GM18498 (cell line): ENCODE measurements around the gene TRIM49D1.
"Not testable (repeated sequence)": the region's sequence is repeated elsewhere in the genome, so short reads cannot be mapped to it uniquely, and the experiment has no call there.

Source experiments
- ATAC-seq: cut with Tn5 transposase; IDR thresholded peaks from one replicate; pipeline ENCODE4 v1.9.1; 2021; ENCODE audit warnings: mild to moderate bottlenecking, moderate library complexity; ENCODE audit not compliant: unreplicated experiment

TRIM49D1 gene, protein sequence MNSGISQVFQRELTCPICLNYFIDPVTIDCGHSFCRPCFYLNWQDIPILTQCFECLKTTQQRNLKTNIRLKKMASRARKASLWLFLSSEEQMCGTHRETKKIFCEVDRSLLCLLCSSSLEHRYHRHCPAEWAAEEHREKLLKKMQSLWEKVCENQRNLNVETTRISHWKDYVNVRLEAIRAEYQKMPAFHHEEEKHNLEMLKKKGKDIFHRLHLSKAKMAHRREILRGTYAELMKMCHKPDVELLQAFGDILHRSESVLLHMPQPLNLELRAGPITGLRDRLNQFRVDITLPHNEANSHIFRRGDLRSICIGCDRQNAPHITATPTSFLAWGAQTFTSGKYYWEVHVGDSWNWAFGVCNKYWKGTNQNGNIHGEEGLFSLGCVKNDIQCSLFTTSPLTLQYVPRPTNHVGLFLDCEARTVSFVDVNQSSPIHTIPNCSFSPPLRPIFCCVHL

DNA sequence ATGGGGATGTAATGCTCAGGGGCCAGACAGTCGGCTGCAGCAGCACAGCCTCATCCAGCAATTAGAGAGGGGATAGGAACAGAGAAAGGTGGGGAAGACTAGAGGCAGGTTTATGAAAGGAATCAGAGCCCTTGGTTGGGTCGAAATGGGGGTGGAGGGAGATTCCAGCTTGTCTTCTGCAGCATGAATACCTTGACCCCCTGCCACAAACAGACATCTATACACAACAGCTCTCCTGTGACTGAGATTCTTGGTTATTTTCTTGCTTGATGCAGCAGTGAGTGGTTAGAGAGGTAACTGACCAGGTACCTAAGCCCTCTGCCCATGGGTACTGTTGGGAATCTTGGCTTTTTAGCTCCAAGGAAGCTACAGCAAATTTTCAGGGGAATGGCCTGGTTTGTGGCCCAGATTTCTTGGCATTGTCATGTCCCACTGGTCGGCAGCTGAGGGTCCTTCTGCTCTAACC lies at the start of gene TRIM49D1:
TRIM49D1 (minus strand) TSS at position 51 of the 466 bp plus-strand sequence. CDS start 4,535 bp downstream, outside the sequence.
- no peak for ATAC-seq

DNA sequence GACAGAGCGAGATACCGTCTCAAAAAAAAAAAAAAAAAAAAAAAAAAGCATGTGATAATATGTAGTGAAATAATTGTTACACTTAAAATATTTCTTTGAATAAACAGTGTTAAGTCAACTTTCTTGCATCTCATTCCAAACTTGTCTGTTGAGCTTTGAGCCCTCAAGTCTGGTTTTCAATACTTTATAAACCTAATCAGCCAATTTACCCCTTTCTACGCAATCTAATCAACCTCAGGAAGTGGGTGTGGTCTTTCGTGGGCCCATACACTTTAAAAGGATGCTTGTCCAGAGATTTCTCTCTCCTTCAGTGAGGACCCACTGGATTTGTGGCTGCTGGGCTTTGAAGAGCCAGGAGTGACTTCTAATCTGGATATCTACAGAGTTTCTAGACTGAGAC lies 43.7 kb upstream of the TRIM49D1 start, which contains the start of gene TRIM64:
TRIM64 (plus strand) TSS at position 301 of the 400 bp plus-strand sequence. CDS start 2,467 bp downstream, outside the sequence.
- ATAC-seq: not testable (repeated sequence)

DNA sequence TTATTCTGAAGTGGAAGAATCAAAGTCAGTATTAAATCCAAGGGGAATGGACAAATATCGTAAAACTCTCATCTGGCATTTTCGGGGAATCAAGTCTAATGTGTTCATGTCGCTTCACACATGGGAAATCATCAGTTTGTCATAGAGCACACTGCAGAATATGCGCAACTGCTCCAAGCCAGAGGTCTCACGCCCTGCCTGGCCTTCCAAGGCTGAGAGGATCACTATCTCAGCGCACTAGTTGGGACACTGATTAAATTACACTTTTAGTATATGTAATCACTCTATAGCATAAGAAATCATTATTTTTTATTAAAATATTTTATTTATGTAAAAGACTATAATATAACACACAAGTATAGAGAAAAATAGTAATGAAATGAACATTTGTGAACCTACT lies 38.8 kb upstream of the TRIM49D1 start:
- not testable (repeated sequence) for ATAC-seq

DNA sequence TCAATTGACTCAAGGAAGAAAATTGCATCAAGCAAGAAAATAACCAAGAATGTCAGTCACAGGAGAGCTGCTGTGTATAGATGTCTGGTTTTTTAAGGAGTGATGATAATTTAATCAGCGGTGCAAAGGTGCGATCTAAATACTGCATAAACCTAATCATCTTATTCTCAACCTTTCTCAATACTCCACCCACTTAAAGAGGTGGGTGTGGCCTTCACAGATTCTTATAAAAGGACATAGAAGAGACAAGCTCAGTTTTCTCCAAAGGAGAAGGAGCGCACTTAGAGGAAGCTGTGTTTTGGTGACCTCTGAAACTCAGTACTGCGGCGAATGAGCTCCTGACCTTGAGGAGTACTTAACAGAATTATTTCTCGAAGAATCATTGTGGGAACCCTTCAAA lies 1.7 kb upstream of the TRIM49D1 start, which contains the start of gene TRIM49D2:
TRIM49D2 (plus strand) TSS at position 301 of the 400 bp plus-strand sequence. CDS start 2,698 bp downstream, outside the sequence.
- not testable (repeated sequence) for ATAC-seq

DNA sequence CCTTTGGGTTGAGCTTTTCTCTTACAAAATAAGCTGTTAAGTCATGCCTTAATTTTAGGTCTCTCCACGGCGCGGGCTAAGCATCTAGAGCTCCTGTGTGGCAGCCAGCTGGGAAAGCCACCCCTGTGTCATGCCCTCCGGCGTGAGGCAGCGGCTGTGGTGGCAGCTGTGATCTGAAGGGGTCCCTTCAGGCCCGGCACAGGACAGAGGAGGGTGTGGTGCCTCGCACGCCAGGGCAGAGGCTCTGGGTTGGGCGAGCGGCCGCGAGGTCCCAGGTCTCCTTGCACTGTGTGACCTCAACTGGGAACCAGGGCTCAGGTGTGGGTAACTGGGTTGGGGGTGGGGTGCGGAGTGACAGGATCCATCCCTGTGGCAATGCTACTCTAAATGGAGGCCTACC lies 21.2 kb downstream of the TRIM49D1 start:
- not testable (repeated sequence) for ATAC-seq

DNA sequence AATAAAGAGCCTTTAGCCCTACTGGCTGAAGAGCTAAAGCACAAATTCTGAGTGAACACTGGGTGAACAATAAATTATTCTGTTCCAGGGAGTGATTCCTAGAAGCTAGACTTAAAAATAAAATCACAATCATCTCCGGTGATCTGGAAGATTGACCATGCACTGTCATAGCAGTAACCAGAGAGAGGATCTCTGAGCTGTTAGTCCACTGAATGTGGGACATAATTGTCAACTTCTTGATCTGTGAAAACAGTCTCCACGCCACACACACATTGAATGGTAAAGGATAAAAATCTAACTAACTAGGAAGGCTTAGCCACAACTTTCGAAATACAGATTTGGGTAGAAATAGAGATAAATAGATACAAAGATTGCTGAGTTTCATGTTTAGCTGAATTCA lies 28.8 kb downstream of the TRIM49D1 start:
- ATAC-seq: not testable (repeated sequence)

DNA sequence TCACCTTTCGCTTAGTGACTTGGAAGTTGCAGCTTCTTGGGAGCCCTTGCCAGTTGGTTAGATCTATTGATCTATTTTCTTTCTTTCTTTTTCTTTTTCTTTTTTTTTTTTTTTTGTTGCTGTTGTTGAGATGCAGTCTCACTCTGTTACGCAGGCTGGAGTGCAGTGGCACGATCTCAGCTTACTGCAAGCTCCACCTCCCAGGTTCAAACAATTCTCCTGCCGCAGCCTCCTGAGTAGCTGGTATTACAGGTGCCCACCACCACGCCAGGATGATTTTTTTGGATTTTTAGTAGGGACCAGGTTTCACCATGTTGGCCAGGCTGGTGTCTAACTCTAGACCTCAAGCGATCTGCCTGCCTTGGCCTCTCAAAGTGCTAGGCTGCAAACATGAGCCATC lies 44.5 kb downstream of the TRIM49D1 start:
- not testable (repeated sequence) for ATAC-seq

DNA sequence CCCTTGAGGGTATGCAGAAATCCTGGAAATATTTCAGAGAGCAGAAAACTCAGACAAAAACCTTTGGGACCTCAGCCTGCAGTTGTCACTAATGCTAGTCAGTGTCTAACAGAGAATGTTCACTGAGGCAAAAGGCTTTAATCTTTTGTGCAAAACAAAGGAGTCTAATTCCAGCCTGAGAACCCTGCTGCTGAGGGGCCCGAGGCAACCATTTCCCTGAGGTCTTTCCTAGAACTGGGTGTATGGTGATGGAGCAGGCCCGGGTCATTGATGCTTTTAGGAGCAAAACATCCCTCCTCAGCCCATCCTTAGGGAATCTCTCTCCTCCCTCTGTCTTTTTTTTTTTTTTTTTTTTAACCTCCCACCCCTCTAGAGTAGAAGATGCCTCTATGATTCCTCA lies 49.5 kb downstream of the TRIM49D1 start:
- ATAC-seq: not testable (repeated sequence)

DNA sequence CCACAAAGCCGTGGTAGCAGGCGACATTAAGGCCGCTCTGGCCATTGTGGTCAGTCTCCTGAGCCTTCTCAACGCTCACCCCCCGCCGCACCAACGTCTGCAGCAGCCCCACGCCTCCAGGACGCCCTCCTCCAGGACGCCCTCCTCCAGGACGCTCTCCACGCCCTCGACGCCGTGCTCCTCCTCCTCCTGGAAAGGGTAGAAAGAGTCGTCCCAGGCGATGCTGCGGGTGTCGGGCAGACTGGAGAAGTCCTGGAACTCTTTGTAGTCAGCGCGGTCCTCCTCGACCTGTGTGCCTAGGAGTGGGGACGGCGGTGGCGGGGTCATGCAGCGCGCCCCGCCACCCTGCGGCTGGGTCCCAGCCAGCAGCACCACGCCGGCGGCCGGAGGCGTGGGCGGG lies 56.8 kb downstream of the TRIM49D1 start:
- ATAC-seq: not testable (repeated sequence)

DNA sequence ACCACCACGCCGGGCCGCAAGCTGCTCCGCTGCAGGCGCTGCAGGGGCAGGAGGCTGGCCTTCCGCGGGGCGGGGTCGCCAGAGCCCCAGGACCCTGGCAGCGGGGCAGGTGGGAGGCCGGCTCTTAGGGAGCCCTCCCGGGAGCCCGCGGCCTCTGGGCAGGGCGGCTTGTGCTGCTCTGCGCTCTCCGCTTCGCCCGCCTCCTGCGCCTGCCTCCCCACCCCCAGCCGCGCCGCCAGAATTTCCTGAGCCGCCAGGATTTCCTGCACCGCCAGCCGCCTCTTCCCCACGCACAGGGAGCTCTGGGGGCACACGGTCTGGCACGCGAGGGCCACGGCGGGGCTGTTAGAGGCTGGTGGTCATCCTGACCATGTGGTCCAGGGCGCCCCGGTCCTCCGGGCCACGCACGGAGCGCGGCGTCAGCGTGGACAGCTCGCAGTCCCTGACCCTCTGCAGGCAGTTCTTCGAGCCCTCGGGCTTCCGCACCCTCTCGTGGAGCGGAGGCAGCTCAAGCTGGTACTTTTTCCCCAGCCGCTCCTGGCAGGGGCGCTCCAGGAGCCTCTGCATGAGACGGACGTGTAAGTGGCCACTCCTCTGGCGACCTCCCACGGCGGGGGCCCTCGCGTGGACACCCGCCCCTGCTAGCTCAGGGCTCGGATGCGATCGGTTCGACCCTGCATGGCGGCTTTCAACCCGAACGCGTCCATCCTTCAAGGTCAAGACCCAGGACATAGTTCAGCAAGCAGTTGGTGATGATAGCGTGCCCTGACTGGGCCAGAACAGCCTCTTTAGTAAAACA lies 57.9 kb downstream of the TRIM49D1 start:
- not testable (repeated sequence) for ATAC-seq
